Upper lobe of left lung (tissue), 6 donors: Measurements from ENCODE around the gene MNX1. TPM values are rescaled to one million over a fixed set of nuclear protein-coding genes. Genes with fewer than 3 reads are reported as not detected.

Experiments used
- ATAC-seq, 2 donors: fragments of 200-7000 bp; cut with Tn5 transposase; one replicate each; pipeline ENCODE4 v1.9.1; 2022; ENCODE audit warnings: mild to moderate bottlenecking in 2 of 2, moderate library complexity in 2 of 2; ENCODE audit not compliant: low FRiP score in 2 of 2
- DNase-seq, 2 donors: peaks; one replicate each; pipeline ENCODE4 v3.0.0-alpha.2; 2019 to 2020
- H3K27ac ChIP-seq, 4 donors: fragments of 200-600 bp; sonication (generic); one replicate each; pipeline ENCODE4 v1.5.1; 2016 to 2019
- H3K27me3 ChIP-seq, 4 donors: fragments of 200-600 bp; sonication (generic); one replicate each; pipeline ENCODE4 v1.5.1; 2017 to 2019
- H3K36me3 ChIP-seq, 4 donors: fragments of 200-600 bp; sonication (generic); one replicate each; pipeline ENCODE4 v1.5.1; 2016 to 2019
- H3K4me1 ChIP-seq, 4 donors: fragments of 200-600 bp; sonication (generic); one replicate each; pipeline ENCODE4 v1.5.1; 2018 to 2019
- H3K4me3 ChIP-seq, 4 donors: fragments of 200-600 bp; sonication (generic); one replicate each; pipeline ENCODE4 v1.5.1; 2017 to 2019; ENCODE audit warnings: mild to moderate bottlenecking in 2 of 4, moderate library complexity in 1 of 4
- H3K9me3 ChIP-seq, 4 donors: fragments of 200-600 bp; sonication (generic); one replicate each; pipeline ENCODE4 v1.5.1; 2018 to 2019
- CTCF ChIP-seq, 6 experiments: fragments of 450-650 bp in 4 of 6; fragments of 200-600 bp in 2 of 6; sonication (generic) in 2 of 6; IDR thresholded peaks; one replicate each; pipeline ENCODE4 v1.5.1; 2016 to 2019; ENCODE audit warnings: antibody characterized with exemption in 6 of 6
- EP300 ChIP-seq, 4 donors: sonication (generic); formaldehyde crosslinking; IDR thresholded peaks; one replicate each; pipeline ENCODE4 v1.5.1; 2017; ENCODE audit warnings: antibody characterized with exemption in 4 of 4, control low read depth in 2 of 4
- POLR2A ChIP-seq, 4 donors: fragments of 450-650 bp; IDR thresholded peaks; one replicate each; pipeline ENCODE4 v1.5.1; 2016 to 2017; ENCODE audit warnings: antibody characterized with exemption in 4 of 4, mild to moderate bottlenecking in 2 of 4
- POLR2AphosphoS5 ChIP-seq, 2 donors: sonication (generic); formaldehyde crosslinking; IDR thresholded peaks; one replicate each; pipeline ENCODE4 v1.5.1; 2017; ENCODE audit warnings: antibody characterized with exemption in 2 of 2
- WGBS, 2 donors: methylation state at CpG; one replicate each; pipeline ENCODE4 v1.1.5; 2017 to 2018; 5-methylcytosine and 5-hydroxymethylcytosine counted together
- total RNA-seq, 6 donors: library from RNA; depleted of rRNA in 4 of 6; stranded (reverse); fragments of >200 nt in 4 of 6; gene quantifications; one replicate each; pipeline versions ENCODE4 v1.1.0 to v1.2.1, GENCODE V29; 2016 to 2021
- donor health status: DM: no; HTN: no; CAD: no; lungs with moderate emphysema.
- donor health status: DM: no; HTN: yes; CAD: no; lungs with severe emphysema.

MNX1 gene
- total RNA-seq, 6 donors from 2014 or later, result 0.46 to 1.5 (median 0.98) TPM; not detected in 3

GRCh38 chr7:157041004-157041403 lies 30.5 kb upstream of the MNX1 start:
- no peaks in the 10 kb centered on the region for H3K36me3 ChIP-seq

GRCh38 chr7:157037635-157038034 lies 27.2 kb upstream of the MNX1 start:
- 68 to 77% methylated on average over 9 of the region's 9 CpGs for WGBS, 2 donors
- Histone ChIP-seq H3K9me3 (peaks cover 0 to 9% (median 8%) of the 10 kb centered on the region in 4 donors), H3K4me1 (no peaks in the 10 kb centered on the region), H3K36me3 (no peaks in the 10 kb centered on the region), H3K27ac (no peak overlapping the region), H3K27me3 (peaks cover 0 to 2% (median 0%) of the 10 kb centered on the region in 4 donors), H3K4me3 (no peak overlapping the region)
- ATAC-seq (no peak), DNase-seq (no peak)
- no peak for TF ChIP-seq EP300 (IDR thresholded peaks at IDR 0.05)
- no peak for TF ChIP-seq CTCF (IDR thresholded peaks at IDR 0.05)
- TF ChIP-seq POLR2AphosphoS5 (IDR thresholded peaks at IDR 0.05), result no peak
- TF ChIP-seq POLR2A (IDR thresholded peaks at IDR 0.05), result no peak

More at GRCh38 chr7:157041004-157041403, 30.5 kb upstream of the MNX1 start:
- no peaks in the 10 kb centered on the region for H3K27me3 ChIP-seq
- no peak overlapping the region for H3K27ac ChIP-seq
- peaks cover 0 to 4% (median 3%) of the 10 kb centered on the region in 4 donors for H3K9me3 ChIP-seq
- DNase-seq (peak in 1 of 2 donors; percentile 40), ATAC-seq (no peak)
- TF ChIP-seq POLR2AphosphoS5 (IDR thresholded peaks at IDR 0.05), result no peak
- TF ChIP-seq EP300 (IDR thresholded peaks at IDR 0.05), result no peak
- TF ChIP-seq POLR2A (IDR thresholded peaks at IDR 0.05), result no peak
- TF ChIP-seq CTCF (IDR thresholded peaks at IDR 0.05), result no peak
- no peak overlapping the region for H3K4me3 ChIP-seq
- no peaks in the 10 kb centered on the region for H3K4me1 ChIP-seq
- 42 to 50% methylated on average over 12 to 13 of the region's 13 CpGs for WGBS, 2 donors

- peaks cover 0 to 3% (median 0%) of the 10 kb centered on the region in 4 donors for H3K27me3 ChIP-seq
- 85 to 87% methylated on average over 4 of the region's 4 CpGs for WGBS, 2 donors
These were observed 26.6 kb upstream of the MNX1 start for GRCh38 chr7:157037028-157037427.

GRCh38 chr7:157035979-157036378 lies 25.5 kb upstream of the MNX1 start:
- H3K27me3 ChIP-seq, result peaks cover 0 to 3% (median 0%) of the 10 kb centered on the region in 4 donors
- WGBS, 2 donors, result 41 to 71% methylated on average over 1 of the region's 1 CpG
- TF ChIP-seq POLR2AphosphoS5 (IDR thresholded peaks at IDR 0.05), result no peak
- no peak for TF ChIP-seq POLR2A (IDR thresholded peaks at IDR 0.05)
- TF ChIP-seq EP300 (IDR thresholded peaks at IDR 0.05), result no peak
- TF ChIP-seq CTCF (IDR thresholded peaks at IDR 0.05), result no peak
- no peaks in the 10 kb centered on the region for H3K4me1 ChIP-seq
- H3K4me3 ChIP-seq, result no peak overlapping the region
- DNase-seq (no peak), ATAC-seq (no peak)
- no peaks in the 10 kb centered on the region for H3K36me3 ChIP-seq
- H3K9me3 ChIP-seq, result peaks cover 0 to 9% (median 8%) of the 10 kb centered on the region in 4 donors
- H3K27ac ChIP-seq, result no peak overlapping the region

More at GRCh38 chr7:157037028-157037427, 26.6 kb upstream of the MNX1 start:
- DNase-seq (no peak), ATAC-seq (no peak)
- Histone ChIP-seq H3K36me3 (no peaks in the 10 kb centered on the region), H3K4me3 (no peak overlapping the region), H3K27ac (no peak overlapping the region), H3K9me3 (peaks cover 0 to 9% (median 8%) of the 10 kb centered on the region in 4 donors), H3K4me1 (no peaks in the 10 kb centered on the region)
- TF ChIP-seq CTCF (IDR thresholded peaks at IDR 0.05) (no peak), POLR2A (IDR thresholded peaks at IDR 0.05) (no peak), EP300 (IDR thresholded peaks at IDR 0.05) (no peak), POLR2AphosphoS5 (IDR thresholded peaks at IDR 0.05) (no peak)

- no peaks in the 10 kb centered on the region for H3K4me1 ChIP-seq
- DNase-seq, result no peak
- H3K27me3 ChIP-seq, result peaks cover 0 to 3% (median 0%) of the 10 kb centered on the region in 4 donors
- no peak for ATAC-seq
- H3K9me3 ChIP-seq, result peaks cover 0 to 9% (median 8%) of the 10 kb centered on the region in 4 donors
- H3K4me3 ChIP-seq, result no peak overlapping the region
- no peak for TF ChIP-seq POLR2A (IDR thresholded peaks at IDR 0.05)
- TF ChIP-seq CTCF (IDR thresholded peaks at IDR 0.05), result no peak
- 89 to 95% methylated on average over 8 of the region's 8 CpGs for WGBS, 2 donors
- no peaks in the 10 kb centered on the region for H3K36me3 ChIP-seq
- H3K27ac ChIP-seq, result no peak overlapping the region
These were observed 24.8 kb upstream of the MNX1 start for GRCh38 chr7:157035302-157035701.
